ENCODE results near the gene DST. TPM values are rescaled to one million over a fixed set of nuclear protein-coding genes. Genes with fewer than 3 reads are reported as not detected.
A peak's percentile ranks its signal among the peaks of the same experiment; 100 is the strongest.

Gene DST
- total RNA-seq, 1 experiment from 2014 or later = 370 TPM

DNA sequence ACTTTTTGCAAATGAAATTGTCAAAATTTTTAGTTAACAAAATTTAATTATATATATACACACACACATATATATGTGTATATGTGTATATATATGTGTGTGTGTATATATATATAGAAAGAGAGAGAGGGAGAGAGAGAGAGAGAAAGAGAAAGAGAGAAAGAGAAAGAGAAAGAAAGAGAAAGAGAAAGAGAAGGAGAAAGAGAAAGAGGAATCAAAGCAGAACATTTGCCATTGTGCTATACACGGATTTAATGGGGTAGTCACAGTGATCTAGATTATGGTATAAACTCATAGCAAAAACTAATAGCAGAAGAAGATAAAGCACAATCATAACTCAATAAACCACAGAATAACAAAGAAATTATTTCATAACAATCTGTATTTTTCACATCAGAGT, 126.7 kb downstream of the DST start:
- CTCF ChIA-PET = no interaction called here
- no peak overlapping the region for H3K4me3 Mint-ChIP-seq (ENCODE audit: unreplicated experiment)
- intact Hi-C loops (cut with micrococcal nuclease) = no loop called here
- no peaks in the 10 kb centered on the region for H3K27me3 Mint-ChIP-seq (ENCODE audit: insufficient read depth, unreplicated experiment)
- peak overlapping the region; percentile 44 for H3K27ac Mint-ChIP-seq (ENCODE audit: low read depth, unreplicated experiment)
- peaks cover 6% of the 10 kb centered on the region for H3K4me1 Mint-ChIP-seq (ENCODE audit: insufficient read depth, unreplicated experiment)
- no peak for DNase-seq (ENCODE audit: unreplicated experiment)
- no peaks in the 10 kb centered on the region for H3K9me3 Mint-ChIP-seq (ENCODE audit: unreplicated experiment)
- no TSS peak for BruUV-seq (replicated peaks)
- POLR2A ChIA-PET = no interaction called here
- peaks cover 94% of the 10 kb centered on the region for H3K36me3 Mint-ChIP-seq (ENCODE audit: insufficient read depth, unreplicated experiment)
- TF ChIP-seq, protein P1, sequence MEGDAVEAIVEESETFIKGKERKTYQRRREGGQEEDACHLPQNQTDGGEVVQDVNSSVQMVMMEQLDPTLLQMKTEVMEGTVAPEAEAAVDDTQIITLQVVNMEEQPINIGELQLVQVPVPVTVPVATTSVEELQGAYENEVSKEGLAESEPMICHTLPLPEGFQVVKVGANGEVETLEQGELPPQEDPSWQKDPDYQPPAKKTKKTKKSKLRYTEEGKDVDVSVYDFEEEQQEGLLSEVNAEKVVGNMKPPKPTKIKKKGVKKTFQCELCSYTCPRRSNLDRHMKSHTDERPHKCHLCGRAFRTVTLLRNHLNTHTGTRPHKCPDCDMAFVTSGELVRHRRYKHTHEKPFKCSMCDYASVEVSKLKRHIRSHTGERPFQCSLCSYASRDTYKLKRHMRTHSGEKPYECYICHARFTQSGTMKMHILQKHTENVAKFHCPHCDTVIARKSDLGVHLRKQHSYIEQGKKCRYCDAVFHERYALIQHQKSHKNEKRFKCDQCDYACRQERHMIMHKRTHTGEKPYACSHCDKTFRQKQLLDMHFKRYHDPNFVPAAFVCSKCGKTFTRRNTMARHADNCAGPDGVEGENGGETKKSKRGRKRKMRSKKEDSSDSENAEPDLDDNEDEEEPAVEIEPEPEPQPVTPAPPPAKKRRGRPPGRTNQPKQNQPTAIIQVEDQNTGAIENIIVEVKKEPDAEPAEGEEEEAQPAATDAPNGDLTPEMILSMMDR (IDR thresholded peaks at IDR 0.05; ENCODE audit: unreplicated experiment) = no peak

DNA sequence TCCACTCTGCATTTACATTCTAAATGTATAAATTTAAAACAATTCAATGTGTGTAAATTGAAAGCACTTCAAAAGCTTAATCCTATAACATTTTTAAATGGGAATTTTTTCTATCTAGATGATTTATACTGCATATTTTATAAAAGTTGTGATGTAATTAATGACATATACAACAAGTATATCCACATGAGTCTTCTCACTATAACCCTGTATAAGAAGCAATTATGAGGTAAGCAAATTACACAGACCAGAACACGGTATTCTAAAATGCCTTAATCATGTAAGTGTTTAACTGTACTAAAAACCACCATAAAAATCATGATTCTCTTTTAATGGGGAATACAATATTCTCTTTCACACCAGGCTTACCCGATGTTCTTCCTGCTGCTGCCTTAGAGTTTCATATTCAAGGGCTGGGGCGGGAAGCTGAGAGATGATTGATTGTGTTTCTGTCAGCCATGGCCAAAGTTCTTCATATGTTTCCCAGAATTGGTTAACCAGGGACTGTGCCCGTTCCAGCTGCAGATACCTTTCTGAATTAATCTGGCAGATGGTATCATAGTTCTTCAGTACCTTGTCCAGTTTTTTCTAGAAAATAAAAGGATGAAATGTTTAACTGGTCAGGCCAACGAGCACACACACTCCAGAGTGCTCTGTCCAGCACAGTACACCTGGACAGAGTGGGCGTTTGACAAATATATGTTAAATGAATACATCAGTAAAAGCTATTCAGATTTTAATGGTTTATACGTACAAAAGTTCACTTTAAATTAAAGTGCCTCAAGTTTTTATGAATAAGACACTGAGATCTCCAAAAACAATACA, 127.4 kb downstream of the DST start:
- intact Hi-C loops (cut with micrococcal nuclease) = no loop called here
- no TSS peak for BruUV-seq (replicated peaks)
- ChIA-PET POLR2A (interaction anchor here (0.9 kb wide), 1 partner anchor 27 kb away, joined by 4 read pairs; no protein-coding TSS in a partner anchor), CTCF (interaction anchor here (0.7 kb wide), 1 partner anchor 24 kb away, joined by 3 read pairs; no protein-coding TSS in a partner anchor)
- H3K27ac Mint-ChIP-seq (ENCODE audit: low read depth, unreplicated experiment) = peak overlapping the region; percentile 44
- peaks cover 94% of the 10 kb centered on the region for H3K36me3 Mint-ChIP-seq (ENCODE audit: insufficient read depth, unreplicated experiment)
- no peaks in the 10 kb centered on the region for H3K9me3 Mint-ChIP-seq (ENCODE audit: unreplicated experiment)
- H3K27me3 Mint-ChIP-seq (ENCODE audit: insufficient read depth, unreplicated experiment) = no peaks in the 10 kb centered on the region
- no peak for DNase-seq (ENCODE audit: unreplicated experiment)
- H3K4me3 Mint-ChIP-seq (ENCODE audit: unreplicated experiment) = no peak overlapping the region
- peaks cover 6% of the 10 kb centered on the region for H3K4me1 Mint-ChIP-seq (ENCODE audit: insufficient read depth, unreplicated experiment)
- TF ChIP-seq, protein P1 (IDR thresholded peaks at IDR 0.05; ENCODE audit: unreplicated experiment) = no peak

DNA sequence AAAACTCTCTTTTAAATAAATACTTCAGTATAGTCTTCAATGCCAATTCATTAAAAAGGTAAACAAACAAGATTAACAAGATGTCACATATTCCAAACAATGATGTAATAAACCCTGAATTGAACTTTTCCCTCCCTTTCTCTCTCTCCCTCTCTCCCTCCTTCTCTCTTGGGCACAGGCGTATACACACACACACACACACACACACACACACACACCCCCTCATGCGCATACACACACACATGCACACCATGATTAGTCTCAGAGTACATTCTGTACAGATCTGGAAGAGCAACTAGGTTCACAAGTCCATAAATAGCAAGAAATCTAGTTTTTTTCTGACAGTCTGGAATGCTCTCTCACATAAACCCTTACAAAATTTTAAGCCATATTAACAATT, 128.3 kb downstream of the DST start:
- TF ChIP-seq, protein P1 (IDR thresholded peaks at IDR 0.05; ENCODE audit: unreplicated experiment) = no peak
- Mint-ChIP-seq H3K4me1 (ENCODE audit: insufficient read depth, unreplicated experiment) (peaks cover 6% of the 10 kb centered on the region), H3K27ac (ENCODE audit: low read depth, unreplicated experiment) (no peak overlapping the region), H3K9me3 (ENCODE audit: unreplicated experiment) (no peaks in the 10 kb centered on the region), H3K27me3 (ENCODE audit: insufficient read depth, unreplicated experiment) (no peaks in the 10 kb centered on the region), H3K4me3 (ENCODE audit: unreplicated experiment) (no peak overlapping the region), H3K36me3 (ENCODE audit: insufficient read depth, unreplicated experiment) (peaks cover 94% of the 10 kb centered on the region)
- no TSS peak for BruUV-seq (replicated peaks)
- intact Hi-C loops (cut with micrococcal nuclease) = no loop called here
- ChIA-PET POLR2A (interaction anchor here (0.9 kb wide), 1 partner anchor 28 kb away, joined by 4 read pairs; no protein-coding TSS in a partner anchor), CTCF (interaction anchor here (0.7 kb wide), 1 partner anchor 23 kb away, joined by 3 read pairs; no protein-coding TSS in a partner anchor)
- DNase-seq (ENCODE audit: unreplicated experiment) = no peak

DNA sequence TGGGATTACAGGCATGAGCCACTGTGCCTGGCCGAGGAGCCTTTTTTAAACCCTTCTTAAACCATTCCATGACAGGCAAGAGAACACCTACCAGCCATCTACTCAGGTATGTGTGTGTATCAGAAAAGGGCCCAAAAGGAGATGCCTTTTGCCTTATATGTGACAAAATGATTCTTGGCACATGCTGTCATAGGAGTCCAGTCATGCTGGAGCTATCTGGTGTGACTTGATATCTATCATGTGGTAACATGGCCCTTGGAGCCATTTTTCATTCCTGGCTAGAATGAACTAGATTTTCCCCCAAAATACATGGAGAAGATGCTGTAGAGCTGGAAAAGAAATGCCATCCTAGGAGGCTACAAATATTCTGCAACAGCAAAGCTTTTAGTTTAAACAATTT, 129.1 kb downstream of the DST start:
- intact Hi-C loops (cut with micrococcal nuclease) = no loop called here
- DNase-seq (ENCODE audit: unreplicated experiment) = no peak
- Mint-ChIP-seq H3K27me3 (ENCODE audit: insufficient read depth, unreplicated experiment) (no peaks in the 10 kb centered on the region), H3K4me3 (ENCODE audit: unreplicated experiment) (no peak overlapping the region), H3K36me3 (ENCODE audit: insufficient read depth, unreplicated experiment) (peaks cover 94% of the 10 kb centered on the region), H3K4me1 (ENCODE audit: insufficient read depth, unreplicated experiment) (peaks cover 6% of the 10 kb centered on the region), H3K9me3 (ENCODE audit: unreplicated experiment) (no peaks in the 10 kb centered on the region), H3K27ac (ENCODE audit: low read depth, unreplicated experiment) (no peak overlapping the region)
- TF ChIP-seq, protein P1 (IDR thresholded peaks at IDR 0.05; ENCODE audit: unreplicated experiment) = no peak
- ChIA-PET POLR2A (no interaction called here), CTCF (no interaction called here)
- no TSS peak for BruUV-seq (replicated peaks)

Measured in MCF 10A (cell line).